NCI-H1092 (cell line): Measurements from ENCODE around the gene CARD9.

Experiments used
- DNase-seq: peaks from one replicate; lab custom pipeline; 2025; lab: John Stamatoyannopoulos, UW

The CARD9 gene

DNA sequence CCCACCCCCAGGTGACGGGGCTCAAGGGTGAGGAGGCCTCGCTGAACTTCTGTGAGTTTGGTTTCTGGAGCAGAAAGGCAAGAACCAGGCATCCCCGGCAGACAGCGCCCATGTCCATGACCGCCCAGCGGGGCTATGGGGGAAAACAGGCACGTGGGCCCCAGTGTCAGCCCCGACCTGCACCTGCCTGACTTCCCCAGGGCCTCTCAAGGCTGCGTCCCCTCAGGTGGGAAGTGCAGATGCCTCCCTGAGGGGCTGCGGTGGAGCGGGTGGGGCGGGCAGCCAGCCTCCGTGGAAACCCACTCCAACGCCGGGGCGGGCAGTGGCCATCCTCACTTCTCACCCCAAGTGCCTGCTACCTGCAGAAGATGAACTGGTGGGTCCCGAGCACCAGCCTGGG, 6.9 kb upstream of the CARD9 start:
- no peak for DNase-seq

DNA sequence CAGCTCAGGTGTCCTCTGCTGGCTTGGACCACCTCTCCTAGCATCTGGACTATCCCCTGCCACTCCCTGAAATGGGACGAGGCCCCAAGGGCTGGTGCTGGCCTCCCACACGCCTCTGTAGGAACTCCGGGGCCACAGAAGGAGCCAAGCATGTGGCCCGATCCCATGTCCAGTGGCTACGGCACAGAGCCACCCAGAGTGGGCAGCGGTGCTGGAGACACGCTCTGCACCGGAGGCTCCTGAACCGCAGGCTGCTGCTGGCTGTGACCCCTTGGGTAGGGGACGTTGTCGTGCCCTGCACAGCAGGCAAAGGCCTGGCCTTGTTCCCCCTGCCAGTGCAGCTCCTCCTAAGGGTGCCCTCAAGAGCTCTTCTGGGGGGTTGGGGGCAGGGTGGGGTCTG, 6.4 kb upstream of the CARD9 start:
- no peak for DNase-seq

DNA sequence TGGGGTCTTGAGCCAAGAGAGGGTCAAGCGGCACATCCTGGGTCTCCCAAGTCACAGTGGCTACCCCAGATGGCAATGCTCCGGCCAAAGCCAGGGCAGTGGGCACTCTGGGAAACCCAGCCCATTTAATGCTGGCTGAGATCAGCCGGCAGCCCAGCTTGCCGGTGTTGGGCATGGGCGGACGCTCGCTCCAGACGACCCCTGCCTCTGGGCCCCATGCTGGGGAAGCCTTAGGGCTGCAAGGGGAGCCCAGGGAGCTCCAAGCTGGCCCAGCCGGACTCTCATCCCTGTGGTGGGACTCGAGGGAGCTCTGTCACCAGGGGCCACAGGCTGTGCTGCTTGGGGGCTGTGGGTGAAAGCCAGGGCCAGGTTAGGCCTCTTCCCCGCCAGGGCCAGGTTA, 5.9 kb upstream of the CARD9 start:
- DNase-seq: no peak

DNA sequence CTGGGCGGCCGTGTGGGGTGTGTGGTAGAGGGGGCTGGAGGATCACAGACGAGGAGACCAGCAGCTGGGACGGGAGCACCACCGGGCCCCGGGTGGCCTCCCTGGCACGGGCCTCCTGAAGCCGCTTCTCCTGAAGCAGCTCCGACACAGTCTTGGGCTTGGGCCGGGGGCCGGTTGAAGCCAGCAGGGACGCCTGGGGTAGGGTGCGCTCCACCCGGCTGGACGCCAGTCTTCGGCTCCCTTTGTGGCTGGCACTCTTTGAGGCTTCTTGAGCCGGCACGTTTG, 5.5 kb upstream of the CARD9 start:
- no peak for DNase-seq

DNA sequence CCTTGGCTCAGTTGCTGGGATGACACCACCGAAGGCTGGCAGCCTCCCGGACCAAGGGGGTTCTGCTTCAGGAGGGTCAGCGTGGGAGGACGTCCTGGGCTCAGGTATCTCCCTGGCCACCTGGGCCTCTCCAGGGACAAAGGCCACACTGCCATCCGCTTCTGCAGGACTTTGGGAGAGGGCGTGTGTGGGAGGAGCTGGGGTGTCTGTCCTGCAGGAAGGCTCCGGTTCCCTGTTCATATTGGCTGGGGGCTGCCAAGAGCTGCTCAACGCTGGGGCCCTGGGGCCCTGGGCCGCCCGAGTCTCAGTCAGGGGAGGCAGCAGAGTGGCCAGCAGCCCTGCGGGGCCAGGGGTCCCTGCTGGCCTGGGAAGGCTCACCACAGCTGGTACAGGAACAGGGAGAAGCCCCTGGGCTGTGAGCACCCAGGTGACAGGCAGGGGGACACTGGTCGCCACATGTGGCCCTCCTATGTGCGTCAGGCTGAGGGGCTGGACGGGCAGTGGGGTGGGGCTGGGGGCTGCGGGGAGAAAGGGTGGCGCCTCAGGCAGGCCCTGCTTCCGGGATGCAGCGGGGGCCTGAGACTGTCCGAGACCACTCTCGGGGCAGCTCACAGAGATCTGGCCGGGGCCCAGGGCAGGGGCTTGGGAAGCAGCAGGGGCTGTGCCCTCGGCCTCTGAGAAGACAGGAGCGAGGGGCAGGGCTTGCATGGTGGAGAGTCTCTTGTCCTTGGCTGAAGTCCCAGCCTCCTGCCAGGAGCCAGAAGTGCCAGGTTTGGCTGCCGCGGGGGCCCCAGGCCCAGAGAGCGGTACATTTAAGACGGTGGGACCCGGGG, 4.9 kb upstream of the CARD9 start:
- no peak for DNase-seq

DNA sequence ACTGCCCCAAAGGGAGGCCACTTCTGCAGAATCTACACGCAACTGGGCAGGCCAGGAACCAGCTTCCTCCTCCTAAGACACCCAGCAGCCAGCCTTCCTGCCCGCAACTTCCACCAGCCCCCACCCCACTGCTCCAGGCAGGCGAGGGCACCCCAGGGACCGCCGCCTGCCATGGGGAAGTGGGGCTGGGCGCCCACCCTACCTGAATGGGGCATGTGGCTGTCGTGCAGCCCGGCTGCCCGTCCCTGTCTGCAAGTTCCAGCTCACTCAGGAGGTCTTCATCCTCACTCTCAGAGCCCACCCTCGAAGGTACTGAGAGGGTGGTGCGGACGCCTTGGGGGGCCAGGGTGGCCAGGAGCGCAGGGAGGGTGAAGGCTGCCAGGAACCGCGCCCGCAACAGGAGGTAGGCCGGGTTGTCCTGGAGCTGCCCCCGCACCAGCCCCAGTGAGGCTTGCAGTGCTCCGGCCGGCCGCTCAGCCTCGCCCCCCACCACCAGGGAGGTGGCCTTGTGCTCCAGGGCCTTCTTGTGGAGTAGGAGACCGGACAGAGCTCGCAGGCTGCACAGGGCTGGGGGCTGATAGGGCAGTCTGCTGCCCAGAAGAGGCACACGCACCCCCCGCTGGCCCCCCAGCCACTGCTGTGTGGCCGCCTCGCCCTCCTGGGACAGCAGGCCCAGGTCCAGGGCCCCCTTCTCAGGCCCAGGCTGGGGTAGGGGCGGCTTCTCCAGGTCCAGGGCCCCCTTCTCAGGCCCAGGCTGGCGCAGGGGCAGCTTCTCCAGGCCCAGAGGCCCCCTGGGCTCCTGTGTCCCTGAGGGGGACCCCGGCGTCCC, 4.1 kb upstream of the CARD9 start:
- DNase-seq: no peak

DNA sequence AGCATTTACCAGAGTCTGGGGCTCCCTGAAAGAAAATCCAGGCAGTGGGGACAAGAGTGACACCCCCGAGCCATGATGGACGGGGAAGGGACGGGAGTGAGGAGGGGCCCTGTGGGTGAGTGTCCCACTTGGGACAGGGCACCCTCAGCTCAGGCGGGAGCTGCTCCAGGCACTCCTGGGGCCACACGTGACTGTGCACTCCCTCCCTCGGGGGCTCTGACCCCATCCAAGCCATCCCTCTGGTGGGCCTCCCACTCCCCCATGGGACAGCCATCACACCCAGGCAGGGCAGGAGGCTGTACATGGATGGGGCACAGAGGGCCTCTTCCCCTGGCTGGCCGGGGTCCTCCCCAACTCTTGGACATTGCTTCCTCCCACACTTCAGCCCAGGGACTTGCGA, 3.0 kb upstream of the CARD9 start:
- no peak for DNase-seq

DNA sequence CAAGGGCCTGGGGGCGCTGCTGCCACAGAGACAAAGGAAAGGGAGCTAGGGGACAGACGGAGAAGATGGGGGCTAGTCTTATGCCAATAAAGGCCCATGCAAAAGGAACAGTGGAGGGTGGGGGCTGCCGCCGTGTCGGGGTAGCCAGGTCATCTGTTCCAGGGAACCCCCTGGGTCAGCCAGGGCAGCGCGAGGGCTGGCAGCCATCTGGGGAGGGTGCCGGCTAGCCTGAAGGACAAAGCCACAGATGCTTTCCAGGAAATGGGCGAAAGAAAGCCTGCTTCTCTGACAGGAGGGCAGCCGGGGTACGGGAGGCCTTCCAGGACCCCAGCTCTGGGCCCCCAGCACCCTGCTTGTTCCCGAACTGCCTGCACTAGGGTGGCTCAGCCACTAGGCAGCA, 1.6 kb upstream of the CARD9 start:
- no peak for DNase-seq

DNA sequence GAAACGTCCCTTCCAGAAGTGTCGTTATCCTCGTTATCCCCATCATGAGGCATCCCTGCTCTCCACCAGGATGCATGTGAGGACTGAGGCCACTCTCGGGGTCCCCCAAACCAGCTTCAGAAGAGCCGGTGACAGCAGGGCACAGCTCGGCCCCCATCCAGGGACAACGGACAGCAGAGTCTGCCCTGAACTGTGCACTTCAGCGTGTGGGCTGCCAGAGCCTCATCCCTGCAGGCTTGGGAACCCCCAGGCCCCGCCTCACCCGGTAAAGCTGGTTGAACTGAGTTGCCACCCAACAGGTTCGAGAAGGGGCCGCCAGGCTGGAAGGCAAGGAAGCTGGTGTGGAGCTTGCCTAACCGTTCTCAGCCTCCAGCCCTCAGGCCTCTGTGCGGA, 710 bp upstream of the CARD9 start:
- DNase-seq: no peak

DNA sequence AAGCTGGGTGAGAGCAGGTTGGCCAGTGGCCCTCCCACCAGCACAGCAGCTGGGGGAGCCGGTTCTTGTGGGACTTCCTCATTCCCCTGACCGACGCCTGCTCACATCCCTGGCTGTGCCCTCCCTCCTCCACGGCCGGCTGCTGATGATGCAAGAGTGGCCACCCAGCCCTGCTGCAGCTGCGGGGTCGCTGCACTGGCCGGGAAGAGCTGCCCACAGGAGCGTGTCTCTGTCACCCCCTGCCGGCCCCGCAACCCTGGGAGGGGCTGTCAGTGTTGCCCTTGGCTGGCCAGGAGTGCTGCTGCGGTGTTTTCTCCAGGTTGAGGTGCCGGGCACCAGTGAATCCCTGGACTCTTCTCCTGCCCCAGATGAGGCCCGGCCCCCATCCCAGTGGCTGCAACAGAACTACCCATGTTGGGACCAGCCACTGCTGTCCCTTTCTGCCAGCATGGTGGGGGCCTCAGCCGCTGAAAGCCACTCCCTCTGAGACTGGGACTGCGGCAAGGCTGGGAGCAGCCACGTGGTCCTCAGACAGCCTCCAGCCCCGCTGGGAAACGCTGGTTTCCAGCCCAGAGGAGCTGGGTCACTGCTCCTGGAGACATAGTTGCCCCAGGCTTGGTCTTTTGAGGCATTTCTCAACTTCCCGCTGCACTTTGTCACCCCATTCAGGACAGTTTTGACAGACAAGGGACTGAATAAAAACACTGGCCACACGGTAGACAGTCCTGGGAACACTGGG, 739 bp downstream of the CARD9 start:
- no peak for DNase-seq

DNA sequence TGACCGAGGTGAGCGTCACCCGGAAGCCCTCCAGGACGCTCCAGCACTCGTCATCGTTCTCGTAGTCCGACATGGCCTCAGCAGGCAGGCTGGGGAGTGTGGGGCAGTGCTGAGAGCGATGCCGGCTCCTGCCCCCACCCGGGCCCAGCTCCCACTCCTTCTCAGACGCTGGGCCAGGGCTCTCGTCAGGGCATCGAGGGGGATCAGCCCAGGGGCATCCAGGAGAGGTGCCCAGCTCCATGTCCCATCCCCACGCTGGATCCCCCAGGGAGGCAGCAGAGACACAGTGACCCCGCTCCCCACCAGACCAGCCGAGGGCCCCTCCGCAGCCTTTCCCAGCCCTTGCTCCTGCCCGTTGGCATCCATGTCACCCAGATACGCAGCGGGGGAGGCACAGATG, 1.5 kb downstream of the CARD9 start:
- no peak for DNase-seq

DNA sequence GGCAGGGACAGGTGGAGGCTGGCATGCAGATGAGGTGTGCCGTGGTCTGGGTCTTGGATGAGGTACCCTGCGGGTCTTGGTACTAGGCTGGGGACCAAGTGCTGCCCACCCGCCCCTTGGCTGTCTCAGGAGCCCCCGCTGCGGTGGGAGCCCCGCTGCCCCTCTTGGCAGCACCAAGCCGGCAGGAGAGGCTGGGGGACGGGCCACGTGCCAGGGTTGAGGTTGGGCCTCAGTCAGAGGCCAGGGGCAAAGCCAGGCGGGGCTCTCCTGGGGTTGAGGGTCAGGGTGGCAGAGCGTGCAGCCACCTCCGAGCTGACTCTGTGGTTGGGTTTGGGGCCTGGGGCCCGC, 2.0 kb downstream of the CARD9 start:
- no peak for DNase-seq

DNA sequence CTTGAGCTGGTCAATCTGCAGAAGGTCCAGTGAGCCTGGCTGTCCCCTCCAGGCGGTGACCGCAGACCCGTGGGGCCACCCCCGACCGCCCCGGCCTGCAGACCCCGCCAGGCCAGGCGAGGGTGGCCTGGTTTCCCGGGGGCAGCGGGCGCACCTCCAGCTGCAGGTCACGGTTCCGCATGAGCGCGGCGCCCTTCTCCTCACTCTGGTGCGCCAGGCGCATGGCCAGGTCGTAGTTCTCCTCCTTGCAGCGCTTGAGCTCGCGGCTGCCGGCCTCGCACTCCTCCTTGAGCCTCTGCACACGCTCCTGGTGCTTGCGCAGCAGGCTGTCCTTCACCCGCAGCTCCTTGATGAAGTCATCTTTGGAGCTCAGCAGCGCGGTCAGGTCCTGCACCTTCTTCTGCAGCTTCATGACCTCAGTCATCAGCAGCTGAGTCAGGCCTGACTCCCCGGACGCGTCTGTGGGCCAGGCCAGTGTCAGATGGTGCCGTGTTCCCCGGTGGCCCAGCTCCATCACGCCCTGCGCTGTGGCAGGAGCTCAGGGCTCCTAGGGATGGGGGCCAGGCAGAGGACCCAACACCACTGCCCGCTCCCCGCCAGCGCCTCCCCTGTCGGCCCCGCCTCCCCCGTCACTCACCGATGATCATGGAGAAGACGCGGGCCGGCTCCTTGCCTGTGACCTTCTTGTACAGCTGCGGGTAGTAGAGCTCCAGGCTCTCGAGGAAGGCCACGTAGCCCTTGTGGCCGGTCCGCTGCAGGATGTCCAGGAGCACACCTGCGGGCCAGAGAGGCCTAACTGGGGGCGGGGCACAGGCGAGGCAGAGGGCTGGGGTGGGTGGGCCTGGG, 2.6 kb downstream of the CARD9 start:
- no peak for DNase-seq

DNA sequence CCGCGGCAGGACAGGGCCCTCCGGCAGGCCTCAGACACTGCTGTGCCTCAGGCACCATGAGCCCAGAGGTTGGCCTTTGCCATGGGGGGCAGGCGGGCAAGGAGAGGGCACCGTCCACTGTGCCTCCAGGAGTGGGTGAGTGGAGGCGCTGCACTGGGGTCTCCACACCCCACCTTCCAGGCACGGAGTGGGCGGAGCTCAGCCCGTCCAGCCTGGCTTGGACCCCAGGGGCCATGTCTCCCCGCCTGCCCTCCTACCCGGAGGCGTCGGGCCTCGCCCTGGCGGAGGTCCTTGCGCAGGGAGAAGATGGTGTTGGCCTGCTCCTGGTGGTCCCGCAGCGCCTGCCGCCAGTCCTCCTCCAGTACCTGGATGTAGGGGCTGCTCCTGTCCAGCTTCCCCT, 3.4 kb downstream of the CARD9 start:
- no peak for DNase-seq

DNA sequence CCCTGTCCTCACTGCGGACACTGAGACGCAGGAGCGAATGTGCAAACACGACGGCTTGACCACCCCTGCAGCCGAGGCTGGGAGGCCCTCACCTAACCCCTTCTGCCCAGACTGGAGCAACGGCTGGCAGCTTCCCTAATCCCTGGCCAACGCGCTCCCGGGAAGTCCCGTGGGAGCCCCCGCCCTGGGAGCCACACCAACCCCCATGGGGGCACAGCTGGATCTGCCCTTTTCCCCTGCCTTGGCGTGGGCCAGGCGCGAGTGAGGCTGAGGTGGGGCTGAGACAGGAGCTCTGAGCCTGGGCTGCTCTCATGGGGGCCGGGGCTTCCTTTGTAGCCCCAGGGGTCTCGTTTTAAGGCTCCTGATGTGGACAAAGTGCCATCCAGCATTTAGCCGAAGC, 5.3 kb downstream of the CARD9 start:
- no peak for DNase-seq

DNA sequence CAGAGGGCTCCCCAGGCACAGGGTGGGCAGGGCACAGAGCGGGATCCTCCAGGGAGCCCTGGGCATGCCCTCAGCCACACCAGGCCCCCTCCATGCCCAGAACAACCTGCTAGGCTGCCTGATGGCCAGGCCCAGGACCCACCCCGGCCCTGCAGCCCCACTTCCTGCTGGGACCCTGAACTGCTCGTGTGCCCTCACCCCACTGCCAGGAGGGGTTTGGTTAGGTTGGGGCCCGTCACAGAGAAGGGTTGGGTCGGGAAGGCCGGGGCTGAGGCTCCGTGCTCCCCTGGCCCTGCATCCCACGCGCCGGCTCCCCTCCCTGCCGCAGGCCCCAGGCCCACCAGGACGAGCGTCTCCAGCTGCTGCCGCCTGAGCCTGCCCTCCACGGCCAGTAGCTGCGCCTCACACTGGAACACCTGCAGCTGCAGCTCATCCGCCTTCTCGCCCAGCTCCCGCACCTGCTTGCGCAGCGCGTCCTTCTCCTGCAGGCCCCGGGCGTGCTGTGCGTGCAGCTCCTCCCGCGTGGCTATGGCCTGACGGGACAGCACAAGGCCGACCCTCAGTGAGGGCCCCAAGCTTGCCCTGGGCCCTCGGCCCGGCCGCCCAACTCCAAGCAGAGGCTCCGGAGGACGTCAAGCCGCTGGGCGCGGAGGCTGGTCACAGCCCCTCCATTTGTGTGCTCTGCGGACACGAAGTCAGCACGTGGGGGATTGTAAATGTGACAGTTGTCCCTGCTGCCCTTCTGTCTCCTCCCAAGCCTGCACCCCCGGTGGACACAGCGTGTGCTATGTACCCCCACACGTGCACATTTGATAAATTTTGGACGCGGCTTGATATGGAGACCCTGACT, 5.9 kb downstream of the CARD9 start:
- no peak for DNase-seq

DNA sequence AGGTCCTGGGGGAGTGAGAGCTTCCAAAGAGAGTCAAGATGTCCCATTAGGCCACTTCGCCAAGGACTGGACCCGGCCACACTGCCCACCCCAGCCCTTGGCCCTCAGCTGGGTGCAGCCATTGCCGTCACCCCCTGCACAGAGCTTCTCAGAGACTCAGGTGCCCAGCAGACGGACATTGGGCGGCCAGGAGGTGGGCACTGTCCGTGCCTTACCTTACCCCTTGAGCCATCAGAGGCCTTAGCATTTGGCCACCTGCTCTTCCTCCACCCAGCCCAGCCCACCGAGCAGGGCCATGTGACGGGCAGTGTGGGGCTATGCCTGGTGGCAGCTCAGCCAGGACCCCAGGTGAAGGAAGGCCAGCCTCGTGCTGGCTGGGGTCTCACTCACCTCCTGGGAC, 6.6 kb downstream of the CARD9 start:
- DNase-seq: no peak

DNA sequence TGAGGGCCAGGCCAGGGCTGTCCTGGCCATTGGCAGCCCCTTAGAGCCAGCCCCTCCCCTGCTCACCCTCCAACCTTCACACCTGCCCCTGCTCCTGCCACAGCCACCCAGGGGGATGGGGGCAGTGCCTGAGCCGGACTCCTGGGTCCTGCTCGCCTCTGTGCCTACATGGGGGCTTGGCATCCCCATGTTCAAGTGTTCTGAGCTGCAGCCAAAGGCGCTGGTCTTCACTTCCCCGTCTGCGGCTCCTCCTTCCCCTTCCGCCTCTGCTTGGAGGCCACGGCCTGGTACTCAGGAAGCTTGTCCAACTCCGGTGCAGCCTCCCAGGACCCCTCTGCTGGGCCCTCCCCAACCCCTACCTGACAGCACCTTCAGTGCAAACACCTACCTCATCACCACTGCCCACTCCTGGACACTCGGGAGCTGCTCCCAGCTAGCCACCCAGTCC, 7.7 kb downstream of the CARD9 start:
- DNase-seq: no peak

DNA sequence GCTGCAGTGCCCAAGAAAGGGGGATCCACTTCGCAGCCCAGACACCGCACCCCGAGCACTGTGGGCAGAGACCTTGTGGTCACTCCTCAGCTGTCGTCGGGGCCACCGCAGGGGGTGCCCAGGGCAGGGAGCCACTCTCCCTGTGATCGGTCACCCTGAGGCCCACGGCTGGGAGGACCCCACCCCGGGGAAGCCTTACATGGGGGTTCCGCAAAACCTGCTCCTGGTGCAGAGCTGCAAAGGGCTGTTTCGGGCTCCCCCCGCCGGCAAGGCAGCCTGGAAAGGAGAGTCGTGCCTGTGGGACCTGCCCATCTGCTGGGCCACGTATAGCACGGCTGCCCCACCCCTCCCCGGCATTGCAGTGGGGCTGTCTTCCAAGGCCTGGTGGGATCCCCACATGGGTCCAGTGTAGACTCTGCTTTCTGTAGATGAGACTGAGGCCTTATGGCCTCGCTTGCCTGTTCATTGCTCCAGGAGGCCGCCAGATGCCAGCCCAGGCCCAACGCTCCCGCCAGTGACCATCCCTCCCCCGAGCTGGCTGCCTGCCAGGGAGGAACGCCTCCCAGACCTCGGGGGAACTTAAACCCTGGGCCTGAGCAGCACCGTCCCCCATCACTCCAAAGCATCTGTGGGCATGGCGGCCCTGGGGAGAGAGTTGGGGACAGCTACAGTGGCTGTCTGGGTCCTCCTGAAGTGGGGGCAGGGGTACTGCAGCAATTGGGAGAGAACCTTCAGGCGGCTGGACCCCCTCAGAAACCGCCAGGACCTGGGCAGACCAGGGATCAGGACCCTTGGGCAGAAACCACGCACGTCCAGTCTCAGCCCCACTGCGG, 8.3 kb downstream of the CARD9 start:
- DNase-seq: no peak
